Neural crest cell (in vitro differentiated cells): ENCODE measurements around the gene IFNA6. TPM values are rescaled to one million over a fixed set of nuclear protein-coding genes. Genes with fewer than 3 reads are reported as not detected.
"Not testable (repeated sequence)": the region's sequence is repeated elsewhere in the genome, so short reads cannot be mapped to it uniquely, and the experiment has no call there.

ENCODE experiments used
- DNase-seq: peaks from one replicate; pipeline ENCODE4 v3.0.0; 2021; ENCODE audit warnings: low read depth, mixed read lengths, low spot score
- H3K27ac Mint-ChIP-seq: one replicate; pipeline ENCODE4 v1.8.0; 2021; ENCODE audit warnings: mild to moderate bottlenecking, mixed read lengths; ENCODE audit not compliant: unreplicated experiment
- H3K27me3 Mint-ChIP-seq: 2 replicates; pipeline ENCODE4 v1.8.0; 2021; ENCODE audit warnings: low read depth, mild to moderate bottlenecking, mixed read lengths
- H3K36me3 Mint-ChIP-seq: 2 replicates; pipeline ENCODE4 v1.8.0; 2021; ENCODE audit warnings: low read depth, mild to moderate bottlenecking, mixed read lengths
- H3K4me1 Mint-ChIP-seq: 2 replicates; pipeline ENCODE4 v1.8.0; 2021; ENCODE audit warnings: mixed read lengths
- H3K4me3 Mint-ChIP-seq: one replicate; pipeline ENCODE4 v1.8.0; 2021; ENCODE audit warnings: mild to moderate bottlenecking, mixed read lengths
- H3K9me3 Mint-ChIP-seq: 2 replicates; pipeline ENCODE4 v1.8.0; 2021; ENCODE audit warnings: mixed read lengths
- total RNA-seq: library from RNA; stranded (reverse); gene quantifications from 2 replicates; pipeline ENCODE4 v1.2.1, GENCODE V29; 2021
- TF ChIP-seq, protein P1 (sequence below): fragments of 200-600 bp; sonication (generic); conservative IDR thresholded peaks from 2 replicates; pipeline ENCODE4 v1.5.0; 2021; ENCODE audit warnings: antibody characterized with exemption, mild to moderate bottlenecking

The IFNA6 gene
- total RNA-seq, 1 donor from 2014 or later, result not detected

DNA sequence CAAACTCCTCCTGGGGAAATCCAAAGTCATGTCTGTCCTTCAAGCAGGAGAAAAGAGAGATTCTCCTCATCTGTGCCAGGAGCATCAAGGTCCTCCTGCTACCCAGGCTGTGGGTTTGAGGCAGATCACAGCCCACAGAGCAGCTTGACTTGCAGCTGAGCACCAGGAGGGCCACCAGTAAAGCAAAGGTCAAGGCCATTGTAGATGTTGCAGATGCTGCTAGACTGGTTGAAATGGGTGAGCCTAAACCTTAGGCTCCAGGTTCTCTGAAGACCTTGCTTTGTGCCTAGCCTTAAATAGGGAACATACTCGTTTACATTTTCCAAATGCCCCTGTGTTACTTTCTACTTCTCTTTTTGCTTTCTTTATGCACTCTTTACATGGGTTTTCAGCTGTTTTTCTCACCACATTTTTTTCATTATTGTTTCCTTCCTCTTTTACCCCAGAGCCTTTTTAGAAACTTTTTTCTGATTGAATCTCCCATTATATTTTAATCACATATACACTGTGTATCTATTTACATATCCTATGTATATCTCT lies 34.5 kb upstream of the IFNA6 start, which contains the start of gene IFNA2:
Gene IFNA2 (minus strand): TSS at position 268 of the 540 bp plus-strand sequence. CDS start 69 bp downstream, at position 199.
- Mint-ChIP-seq H3K27ac (no peak within 1 kb of the TSS), H3K9me3 (no peaks in the 10 kb centered on the region), H3K4me1 (peaks cover 6% of the 10 kb centered on the region), H3K27me3 (peaks cover 53% of the 10 kb centered on the region), H3K4me3 (no peak within 1 kb of the TSS), H3K36me3 (no peaks in the 10 kb centered on the region)
- DNase-seq, result no peak
- TF ChIP-seq, protein P1, sequence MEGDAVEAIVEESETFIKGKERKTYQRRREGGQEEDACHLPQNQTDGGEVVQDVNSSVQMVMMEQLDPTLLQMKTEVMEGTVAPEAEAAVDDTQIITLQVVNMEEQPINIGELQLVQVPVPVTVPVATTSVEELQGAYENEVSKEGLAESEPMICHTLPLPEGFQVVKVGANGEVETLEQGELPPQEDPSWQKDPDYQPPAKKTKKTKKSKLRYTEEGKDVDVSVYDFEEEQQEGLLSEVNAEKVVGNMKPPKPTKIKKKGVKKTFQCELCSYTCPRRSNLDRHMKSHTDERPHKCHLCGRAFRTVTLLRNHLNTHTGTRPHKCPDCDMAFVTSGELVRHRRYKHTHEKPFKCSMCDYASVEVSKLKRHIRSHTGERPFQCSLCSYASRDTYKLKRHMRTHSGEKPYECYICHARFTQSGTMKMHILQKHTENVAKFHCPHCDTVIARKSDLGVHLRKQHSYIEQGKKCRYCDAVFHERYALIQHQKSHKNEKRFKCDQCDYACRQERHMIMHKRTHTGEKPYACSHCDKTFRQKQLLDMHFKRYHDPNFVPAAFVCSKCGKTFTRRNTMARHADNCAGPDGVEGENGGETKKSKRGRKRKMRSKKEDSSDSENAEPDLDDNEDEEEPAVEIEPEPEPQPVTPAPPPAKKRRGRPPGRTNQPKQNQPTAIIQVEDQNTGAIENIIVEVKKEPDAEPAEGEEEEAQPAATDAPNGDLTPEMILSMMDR, result no peak

DNA sequence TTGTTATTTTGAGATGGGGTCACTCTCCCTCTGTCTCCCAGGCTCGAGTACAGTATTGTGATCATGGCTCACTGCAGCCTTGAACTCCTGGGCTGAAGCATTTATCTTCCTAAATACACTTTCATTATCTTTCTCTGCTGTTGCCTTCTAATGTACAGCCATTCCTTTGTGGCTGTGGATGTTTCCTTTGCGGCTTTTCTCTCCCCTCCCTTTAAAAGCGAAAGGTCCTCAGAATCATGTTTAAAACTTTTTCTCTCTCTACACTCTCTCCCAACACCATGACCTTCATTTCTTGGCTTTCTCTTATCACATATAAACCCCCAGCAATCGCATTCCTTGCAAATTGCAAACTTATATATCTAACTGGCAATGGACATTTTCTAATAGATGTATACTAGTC lies 32.9 kb upstream of the IFNA6 start:
- H3K4me3 Mint-ChIP-seq, result no peak overlapping the region
- H3K27me3 Mint-ChIP-seq, result peaks cover 54% of the 10 kb centered on the region
- peaks cover 6% of the 10 kb centered on the region for H3K4me1 Mint-ChIP-seq
- no peak overlapping the region for H3K27ac Mint-ChIP-seq
- no peaks in the 10 kb centered on the region for H3K9me3 Mint-ChIP-seq
- H3K36me3 Mint-ChIP-seq, result no peaks in the 10 kb centered on the region
- no peak for DNase-seq
- TF ChIP-seq, protein P1, result no peak

- H3K4me1 Mint-ChIP-seq, result peaks cover 6% of the 10 kb centered on the region
- no peak overlapping the region for H3K27ac Mint-ChIP-seq
- H3K4me3 Mint-ChIP-seq, result no peak overlapping the region
- H3K36me3 Mint-ChIP-seq, result no peaks in the 10 kb centered on the region
- no peaks in the 10 kb centered on the region for H3K9me3 Mint-ChIP-seq
- peaks cover 42% of the 10 kb centered on the region for H3K27me3 Mint-ChIP-seq
- TF ChIP-seq, protein P1, result no peak
- DNase-seq, result no peak
These were observed 31.0 kb upstream of the IFNA6 start for GRCh38 chr9:21381448-21382339.

GRCh38 chr9:21371467-21371866 lies 20.8 kb upstream of the IFNA6 start:
- H3K27ac Mint-ChIP-seq, DNase-seq, H3K4me1 Mint-ChIP-seq, H3K9me3 Mint-ChIP-seq, H3K27me3 Mint-ChIP-seq, H3K4me3 Mint-ChIP-seq, H3K36me3 Mint-ChIP-seq: not testable (repeated sequence)

DNA sequence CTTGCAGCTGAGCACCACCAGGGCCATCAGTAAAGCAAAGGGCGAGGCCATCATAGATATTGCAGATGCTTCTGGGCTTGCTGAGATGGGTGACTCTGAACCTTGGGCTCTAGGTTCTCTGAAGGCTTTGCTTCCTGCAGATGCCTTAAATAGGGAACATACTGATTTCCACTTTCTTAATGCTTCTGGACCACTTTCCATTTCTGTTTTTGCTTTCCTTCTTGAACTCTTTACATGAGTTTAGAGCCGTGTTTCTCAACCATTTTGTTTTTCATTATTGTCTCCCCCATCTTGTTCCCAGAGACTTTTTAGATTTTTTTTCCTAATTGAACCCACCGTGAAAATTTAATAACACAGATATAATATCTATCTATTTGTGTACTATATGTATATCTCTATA lies 17.3 kb upstream of the IFNA6 start, which contains the start of gene IFNA13:
Gene IFNA13 (minus strand): TSS at position 101 of the 400 bp plus-strand sequence. CDS start 47 bp downstream, at position 54.
- TF ChIP-seq, protein P1, result no peak
- no peak within 1 kb of the TSS for H3K27ac Mint-ChIP-seq
- no peaks in the 10 kb centered on the region for H3K36me3 Mint-ChIP-seq
- no peaks in the 10 kb centered on the region for H3K9me3 Mint-ChIP-seq
- H3K27me3 Mint-ChIP-seq, result peaks cover 10% of the 10 kb centered on the region
- H3K4me3 Mint-ChIP-seq, result no peak within 1 kb of the TSS
- no peak for DNase-seq
- H3K4me1 Mint-ChIP-seq, result no peaks in the 10 kb centered on the region

- not testable (repeated sequence) for H3K27me3 Mint-ChIP-seq, H3K4me3 Mint-ChIP-seq, H3K27ac Mint-ChIP-seq
These were observed 16.5 kb upstream of the IFNA6 start for GRCh38 chr9:21367169-21367568.

More at GRCh38 chr9:21367169-21367568, 16.5 kb upstream of the IFNA6 start:
- not testable (repeated sequence) for H3K36me3 Mint-ChIP-seq, DNase-seq, H3K4me1 Mint-ChIP-seq, H3K9me3 Mint-ChIP-seq
